ENCODE data around the gene CHRNA10.

DNA sequence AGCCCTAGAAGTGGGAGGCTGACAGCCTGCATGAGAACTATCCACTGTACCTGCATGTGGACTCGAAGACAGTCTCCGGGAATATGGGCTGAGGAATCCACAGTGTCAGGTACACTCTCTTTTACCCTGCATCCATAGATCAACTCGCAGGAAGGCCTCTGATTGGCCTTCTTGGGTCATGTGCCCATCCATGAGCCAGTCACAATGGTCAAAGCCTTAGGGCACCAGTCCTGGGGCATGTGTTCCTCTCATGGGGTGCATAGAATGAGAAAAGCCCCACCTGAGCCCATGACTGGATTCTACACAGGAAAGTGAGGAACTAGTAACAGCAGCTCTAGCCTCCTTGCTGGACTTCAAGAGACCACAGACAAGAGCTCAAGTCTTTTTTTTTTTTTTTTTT is 15.6 kb downstream of the CHRNA10 start:
- TF ChIP-seq, protein P1, sequence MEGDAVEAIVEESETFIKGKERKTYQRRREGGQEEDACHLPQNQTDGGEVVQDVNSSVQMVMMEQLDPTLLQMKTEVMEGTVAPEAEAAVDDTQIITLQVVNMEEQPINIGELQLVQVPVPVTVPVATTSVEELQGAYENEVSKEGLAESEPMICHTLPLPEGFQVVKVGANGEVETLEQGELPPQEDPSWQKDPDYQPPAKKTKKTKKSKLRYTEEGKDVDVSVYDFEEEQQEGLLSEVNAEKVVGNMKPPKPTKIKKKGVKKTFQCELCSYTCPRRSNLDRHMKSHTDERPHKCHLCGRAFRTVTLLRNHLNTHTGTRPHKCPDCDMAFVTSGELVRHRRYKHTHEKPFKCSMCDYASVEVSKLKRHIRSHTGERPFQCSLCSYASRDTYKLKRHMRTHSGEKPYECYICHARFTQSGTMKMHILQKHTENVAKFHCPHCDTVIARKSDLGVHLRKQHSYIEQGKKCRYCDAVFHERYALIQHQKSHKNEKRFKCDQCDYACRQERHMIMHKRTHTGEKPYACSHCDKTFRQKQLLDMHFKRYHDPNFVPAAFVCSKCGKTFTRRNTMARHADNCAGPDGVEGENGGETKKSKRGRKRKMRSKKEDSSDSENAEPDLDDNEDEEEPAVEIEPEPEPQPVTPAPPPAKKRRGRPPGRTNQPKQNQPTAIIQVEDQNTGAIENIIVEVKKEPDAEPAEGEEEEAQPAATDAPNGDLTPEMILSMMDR (IDR thresholded peaks at IDR 0.05), result no peak
- TF ChIP-seq POLR2AphosphoS5 (IDR thresholded peaks at IDR 0.05), result no peak

Measured in breast epithelium (tissue), 3 donors.